ENCODE measurements around the gene ARF3. TPM values are rescaled to one million over a fixed set of nuclear protein-coding genes. Genes with fewer than 3 reads are reported as not detected.

Gene ARF3
- 116 to 128 TPM (median 126 TPM) in 3 replicates for total RNA-seq
- long read RNA-seq, full-length matches to known transcripts = 36 of 48 reads
- long read RNA-seq, partial matches to known transcripts = 0 of 48 reads
- long read RNA-seq, other reads (novel, unspliced or antisense) = 12 of 48 reads

DNA sequence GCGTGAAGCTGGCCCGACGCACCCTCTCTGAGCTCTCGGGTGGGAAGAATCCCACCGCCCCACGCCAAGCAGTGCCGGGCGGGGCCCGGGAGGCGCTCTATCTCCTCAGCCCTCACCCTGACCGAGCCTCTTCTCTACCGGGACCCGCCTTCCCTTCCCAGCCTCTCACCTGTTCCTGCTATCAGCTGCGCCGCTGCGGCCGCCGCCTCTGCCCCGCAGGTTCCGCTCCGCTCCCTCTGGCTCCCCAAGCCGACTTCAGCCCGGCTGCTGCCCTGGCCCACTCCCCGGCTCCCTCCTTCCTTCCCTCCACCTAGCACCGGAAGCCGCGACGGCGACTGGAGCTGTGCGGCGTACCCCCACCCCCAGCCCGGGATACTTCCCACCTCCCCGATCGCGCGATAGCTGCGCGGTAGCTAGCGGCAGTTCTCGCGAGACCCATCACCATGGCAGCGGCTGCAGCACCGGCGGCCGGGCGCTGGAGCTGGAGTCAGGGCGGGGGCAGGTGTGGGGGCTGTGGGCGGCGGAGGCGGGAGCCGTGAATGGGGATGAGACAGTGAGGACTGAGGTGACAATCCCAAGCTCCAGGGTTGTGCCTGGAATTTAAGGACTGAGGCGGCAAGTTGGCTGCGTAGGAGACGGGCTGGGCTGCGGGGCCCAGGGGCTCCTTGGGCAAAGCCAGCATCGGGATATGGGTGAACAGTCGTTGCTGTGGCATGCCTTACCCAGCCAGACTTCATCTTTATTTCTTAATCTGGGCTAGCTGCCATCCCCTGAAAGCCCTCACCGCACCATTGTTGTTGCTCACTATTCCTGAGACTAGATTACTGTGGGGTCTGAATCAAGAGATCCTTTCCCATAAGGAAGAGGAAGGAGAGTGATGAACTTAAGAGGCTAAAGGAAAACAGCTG lies at the start of gene ARF3:
ARF3 (minus strand) TSS at position 347 of the 908 bp plus-strand sequence. CDS start 16,392 bp downstream, outside the sequence.
- peak within 1 kb of the TSS; percentile 98 for H3K4me3 Mint-ChIP-seq (ENCODE audit: unreplicated experiment)
- DNase-seq (ENCODE audit: low spot score) = peak; percentile 98
- H3K36me3 Mint-ChIP-seq (ENCODE audit: low read depth) = no peaks in the 10 kb centered on the region
- peaks cover 27% of the 10 kb centered on the region for H3K4me1 Mint-ChIP-seq (ENCODE audit: low read depth)
- peak within 1 kb of the TSS; percentile 93 for H3K27ac Mint-ChIP-seq (ENCODE audit: unreplicated experiment)
- peaks cover 8% of the 10 kb centered on the region for H3K27me3 Mint-ChIP-seq (ENCODE audit: low read depth)
- TF ChIP-seq, protein P1, sequence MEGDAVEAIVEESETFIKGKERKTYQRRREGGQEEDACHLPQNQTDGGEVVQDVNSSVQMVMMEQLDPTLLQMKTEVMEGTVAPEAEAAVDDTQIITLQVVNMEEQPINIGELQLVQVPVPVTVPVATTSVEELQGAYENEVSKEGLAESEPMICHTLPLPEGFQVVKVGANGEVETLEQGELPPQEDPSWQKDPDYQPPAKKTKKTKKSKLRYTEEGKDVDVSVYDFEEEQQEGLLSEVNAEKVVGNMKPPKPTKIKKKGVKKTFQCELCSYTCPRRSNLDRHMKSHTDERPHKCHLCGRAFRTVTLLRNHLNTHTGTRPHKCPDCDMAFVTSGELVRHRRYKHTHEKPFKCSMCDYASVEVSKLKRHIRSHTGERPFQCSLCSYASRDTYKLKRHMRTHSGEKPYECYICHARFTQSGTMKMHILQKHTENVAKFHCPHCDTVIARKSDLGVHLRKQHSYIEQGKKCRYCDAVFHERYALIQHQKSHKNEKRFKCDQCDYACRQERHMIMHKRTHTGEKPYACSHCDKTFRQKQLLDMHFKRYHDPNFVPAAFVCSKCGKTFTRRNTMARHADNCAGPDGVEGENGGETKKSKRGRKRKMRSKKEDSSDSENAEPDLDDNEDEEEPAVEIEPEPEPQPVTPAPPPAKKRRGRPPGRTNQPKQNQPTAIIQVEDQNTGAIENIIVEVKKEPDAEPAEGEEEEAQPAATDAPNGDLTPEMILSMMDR (IDR thresholded peaks at IDR 0.05) = peak; percentile 45
- H3K9me3 Mint-ChIP-seq (ENCODE audit: low read depth) = no peaks in the 10 kb centered on the region

DNA sequence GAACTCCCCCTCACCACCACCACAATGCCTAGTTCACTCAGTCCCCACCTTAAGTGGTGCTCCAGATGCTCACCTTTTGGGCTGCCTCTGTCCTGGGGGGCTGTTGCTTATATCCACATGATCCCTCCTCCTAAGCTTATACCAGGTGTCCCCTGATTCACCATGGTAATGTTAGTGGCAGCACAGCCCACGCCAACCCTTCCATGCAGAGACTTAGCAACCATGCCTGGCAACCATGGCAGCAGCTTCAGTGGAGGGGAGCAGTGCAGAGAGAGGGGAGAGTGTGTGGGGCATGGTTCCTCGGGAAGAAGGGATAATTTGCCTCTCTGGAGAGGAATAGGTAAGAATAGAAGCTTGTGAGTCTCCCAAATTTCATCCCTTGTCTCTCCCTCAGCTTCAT lies 43.1 kb upstream of the ARF3 start:
- H3K27me3 Mint-ChIP-seq (ENCODE audit: low read depth) = no peaks in the 10 kb centered on the region
- H3K4me1 Mint-ChIP-seq (ENCODE audit: low read depth) = peaks cover 25% of the 10 kb centered on the region
- TF ChIP-seq, protein P1 (IDR thresholded peaks at IDR 0.05) = no peak
- DNase-seq (ENCODE audit: low spot score) = no peak
- peaks cover 29% of the 10 kb centered on the region for H3K36me3 Mint-ChIP-seq (ENCODE audit: low read depth)
- H3K27ac Mint-ChIP-seq (ENCODE audit: unreplicated experiment) = no peak overlapping the region
- H3K9me3 Mint-ChIP-seq (ENCODE audit: low read depth) = no peaks in the 10 kb centered on the region
- H3K4me3 Mint-ChIP-seq (ENCODE audit: unreplicated experiment) = no peak overlapping the region

DNA sequence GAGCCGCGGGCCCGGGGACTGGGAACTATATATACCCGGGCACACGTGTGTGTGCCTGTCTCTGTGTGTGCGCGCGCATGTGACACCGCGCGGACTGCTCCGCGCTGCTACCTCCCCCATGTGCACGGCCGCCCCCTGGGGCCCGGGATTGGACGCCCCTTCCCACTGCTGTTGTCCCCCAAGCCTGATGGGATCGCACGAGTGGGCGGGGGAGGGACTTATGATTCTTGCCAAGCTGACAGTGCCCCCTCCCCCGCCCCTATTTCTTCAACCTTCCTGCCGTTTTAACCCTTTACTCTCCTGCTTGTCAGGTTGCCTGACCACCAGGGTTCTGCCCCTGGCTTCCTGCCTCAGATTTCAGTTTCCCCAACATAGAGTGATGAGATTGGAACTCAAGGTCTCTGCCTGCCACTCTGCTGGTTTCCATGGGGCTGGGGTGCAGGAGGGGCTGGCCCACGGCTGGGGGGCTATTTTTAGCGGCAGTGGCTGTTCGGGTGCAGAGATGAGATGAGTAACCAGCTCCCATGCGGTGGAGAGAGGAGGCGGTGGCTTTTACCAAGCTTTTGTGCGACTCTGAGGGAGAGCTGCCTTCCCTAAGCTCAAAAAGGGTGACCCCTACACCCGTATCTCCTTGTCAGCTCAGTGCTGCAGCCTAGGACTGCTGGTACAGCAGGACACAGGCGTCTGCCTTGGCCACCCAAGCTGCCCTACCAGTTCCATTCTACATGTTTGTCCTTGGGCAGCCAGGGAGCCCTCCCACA lies 42.3 kb upstream of the ARF3 start, which contains the start of gene DDN:
DDN (minus strand) TSS at position 5 of the 761 bp plus-strand sequence. CDS start 88 bp downstream, outside the sequence.
- Mint-ChIP-seq H3K9me3 (ENCODE audit: low read depth) (no peaks in the 10 kb centered on the region), H3K36me3 (ENCODE audit: low read depth) (peaks cover 21% of the 10 kb centered on the region), H3K4me3 (ENCODE audit: unreplicated experiment) (peak within 1 kb of the TSS; percentile 73), H3K27ac (ENCODE audit: unreplicated experiment) (peak within 1 kb of the TSS; percentile 64), H3K27me3 (ENCODE audit: low read depth) (no peaks in the 10 kb centered on the region), H3K4me1 (ENCODE audit: low read depth) (peaks cover 29% of the 10 kb centered on the region)
- TF ChIP-seq, protein P1 (IDR thresholded peaks at IDR 0.05) = peak; percentile 52
- no peak for DNase-seq (ENCODE audit: low spot score)

DNA sequence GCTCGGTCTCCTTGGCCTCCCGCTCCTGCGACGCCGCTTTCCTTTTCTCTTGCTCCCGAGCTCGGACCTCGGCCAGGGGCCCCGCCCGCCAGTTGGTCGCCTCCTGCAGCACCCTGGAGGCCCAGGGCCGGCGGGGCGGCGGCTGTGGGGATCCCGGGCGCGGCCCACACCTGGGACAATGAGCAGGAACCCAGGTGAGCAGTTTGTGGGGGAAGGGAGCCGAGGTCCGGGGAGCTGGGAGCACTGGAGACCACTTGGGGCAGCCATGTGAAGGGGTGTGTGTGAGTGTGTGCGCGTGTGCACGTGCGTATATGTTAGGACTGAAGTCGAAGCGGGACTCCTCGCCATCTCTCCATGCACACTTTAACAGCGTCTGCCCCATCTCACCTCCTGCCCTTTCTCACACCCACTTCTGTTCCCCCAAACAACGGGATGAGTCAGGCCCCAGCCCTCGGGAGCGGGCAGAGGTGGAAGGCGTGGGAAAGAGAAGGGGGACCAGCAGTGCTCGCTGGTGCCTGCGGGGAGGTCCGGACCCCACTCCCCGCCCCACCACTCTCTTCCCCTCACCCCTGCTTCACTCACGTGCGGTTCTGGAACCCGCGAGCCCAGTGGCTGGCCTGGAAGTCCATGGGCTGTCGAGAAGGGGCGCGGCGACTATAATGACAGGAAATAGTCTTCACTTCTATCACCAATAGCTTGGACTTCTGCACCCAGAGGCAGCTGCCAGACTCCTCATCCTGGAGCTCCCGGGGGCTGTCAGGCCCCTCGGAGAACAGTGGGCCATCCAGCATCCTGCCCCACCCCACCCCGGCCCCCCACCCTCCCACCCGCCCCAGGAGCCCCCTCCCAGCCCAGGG lies 41.4 kb upstream of the ARF3 start:
- H3K27ac Mint-ChIP-seq (ENCODE audit: unreplicated experiment) = no peak overlapping the region
- H3K27me3 Mint-ChIP-seq (ENCODE audit: low read depth) = peaks cover 2% of the 10 kb centered on the region
- H3K36me3 Mint-ChIP-seq (ENCODE audit: low read depth) = peaks cover 18% of the 10 kb centered on the region
- TF ChIP-seq, protein P1 (IDR thresholded peaks at IDR 0.05) = no peak
- peak overlapping the region; percentile 58 for H3K4me3 Mint-ChIP-seq (ENCODE audit: unreplicated experiment)
- no peaks in the 10 kb centered on the region for H3K9me3 Mint-ChIP-seq (ENCODE audit: low read depth)
- DNase-seq (ENCODE audit: low spot score) = no peak
- H3K4me1 Mint-ChIP-seq (ENCODE audit: low read depth) = peaks cover 29% of the 10 kb centered on the region
